Astrocyte of the cerebellum (primary cell): ENCODE results near the gene PLEKHA8.

Experiments
- DNase-seq: peaks from one replicate; pipeline ENCODE4 v3.0.0-alpha.2; 2011; ENCODE audit warnings: low read depth
- H3K4me3 ChIP-seq: 2 replicates; pipeline ENCODE4 v1.5.1; 2011; ENCODE audit warnings: mild to moderate bottlenecking, low read depth, low read length, moderate library complexity
- CTCF ChIP-seq: IDR thresholded peaks from 2 replicates; pipeline ENCODE4 v1.5.1; 2012; ENCODE audit warnings: low read length, low read depth, moderate library complexity, mild to moderate bottlenecking; ENCODE audit errors: missing control alignments
- in situ Hi-C: cut with HindIII; loops from 2 replicates; pipeline ENCODE4 v1.10.0; 2017; ENCODE audit warnings: low sequenced_read_pairs

The PLEKHA8 gene

DNA sequence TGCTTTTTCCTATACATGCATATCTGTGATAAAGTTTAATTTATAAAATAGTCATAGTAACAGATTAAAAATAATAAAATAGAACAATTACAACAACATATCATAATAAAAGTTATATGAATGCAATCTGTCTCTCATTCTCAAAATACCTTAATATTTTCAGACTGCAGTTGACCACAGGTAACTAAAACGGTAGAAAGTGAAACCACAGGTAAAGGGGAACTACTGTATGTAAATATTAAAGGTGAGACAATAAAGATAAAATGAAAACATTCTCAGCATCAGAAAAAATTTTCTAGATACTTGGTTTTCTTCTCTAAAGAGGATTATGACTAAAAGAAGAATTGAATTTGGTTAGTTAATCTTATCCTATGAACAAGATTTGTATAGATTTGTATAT, 7.7 kb upstream of the PLEKHA8 start:
- TF ChIP-seq CTCF = no peak
- H3K4me3 ChIP-seq = no peak overlapping the region
- no peak for DNase-seq
- in situ Hi-C loops = no loop called here

- no peak for DNase-seq
- in situ Hi-C loops = no loop called here
- no peak for TF ChIP-seq CTCF
- no peak overlapping the region for H3K4me3 ChIP-seq
Measured at GRCh38 chr7:30022991-30023390, 5.2 kb upstream of the PLEKHA8 start.

DNA sequence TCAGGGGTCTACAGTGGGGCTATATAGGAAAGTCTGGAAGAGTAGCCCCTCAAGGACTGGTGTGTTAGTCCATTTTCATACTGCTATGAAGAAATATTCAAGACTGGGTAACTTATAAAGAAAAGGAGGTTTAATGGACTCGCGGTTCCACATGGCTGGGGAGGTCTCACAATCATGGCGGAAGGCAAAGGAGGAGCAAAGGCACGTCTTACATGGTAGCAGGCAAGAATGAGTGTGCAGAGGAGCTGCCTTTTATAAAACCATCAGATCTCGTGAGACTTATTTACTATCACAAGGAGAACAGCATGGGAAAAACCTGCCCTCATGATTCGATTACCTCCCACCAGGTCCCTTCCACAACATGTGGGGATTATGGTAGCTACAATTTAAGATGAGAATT, 4.7 kb upstream of the PLEKHA8 start:
- in situ Hi-C loops = no loop called here
- H3K4me3 ChIP-seq = no peak overlapping the region
- DNase-seq = no peak
- TF ChIP-seq CTCF = no peak

DNA sequence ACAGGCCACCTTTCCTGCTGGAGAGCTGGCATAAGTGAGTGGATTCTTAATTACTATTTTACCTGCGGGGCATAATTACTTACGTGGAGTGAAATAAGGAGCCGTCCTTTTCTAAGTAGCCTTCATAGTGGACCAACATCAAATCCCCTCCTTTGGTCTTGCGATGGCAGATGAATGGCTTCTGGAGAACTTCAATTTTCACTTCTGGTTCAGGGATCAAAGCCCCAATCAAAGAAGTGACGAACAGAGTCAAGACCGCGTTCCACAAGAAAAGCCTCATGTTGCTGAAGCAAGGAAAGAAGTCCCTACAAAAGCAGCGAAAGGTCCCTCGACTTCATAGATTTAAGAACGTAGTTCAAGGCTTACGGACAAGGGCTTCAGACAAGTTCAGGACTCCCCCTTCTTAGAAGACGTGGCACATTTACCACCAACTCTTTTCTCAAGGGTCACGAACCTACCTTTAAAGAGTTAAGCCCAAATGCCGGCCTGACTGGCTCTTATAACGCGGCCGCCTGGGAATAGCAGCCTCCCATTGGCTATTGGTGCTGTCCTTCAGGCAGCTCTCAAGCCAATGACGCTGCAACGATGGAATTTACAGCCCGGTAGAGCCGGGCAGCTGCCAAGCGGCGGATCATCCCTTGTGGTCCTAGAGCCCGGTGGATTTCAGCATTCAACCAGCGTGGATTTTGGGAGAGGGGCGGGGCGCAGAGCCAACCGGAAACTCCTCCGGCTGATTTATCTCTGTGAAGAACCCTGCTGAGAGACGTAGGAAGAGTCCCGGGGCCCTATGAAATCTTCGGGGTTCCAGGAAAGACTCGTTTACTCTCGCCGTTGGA, 1.8 kb upstream of the PLEKHA8 start, which contains the start of gene FKBP14:
Gene FKBP14, minus strand, starts transcription at position 474 of the 836 bp plus-strand sequence. Its CDS starts 194 bp downstream, at position 280.
- in situ Hi-C loops = loop anchor here (5.0 kb wide), 1 partner anchor 36 kb away; no protein-coding TSS in a partner anchor
- peak within 1 kb of the TSS; percentile 76 for H3K4me3 ChIP-seq
- peak; percentile 99 for DNase-seq
- no peak for TF ChIP-seq CTCF

- TF ChIP-seq CTCF = no peak
- in situ Hi-C loops = loop anchor here (5.0 kb wide), 1 partner anchor 35 kb away; no protein-coding TSS in a partner anchor
- peak overlapping the region; percentile 76 for H3K4me3 ChIP-seq
- DNase-seq = peak; percentile 28
Measured at GRCh38 chr7:30027065-30027456, 1.2 kb upstream of the PLEKHA8 start.

GRCh38 chr7:30027740-30028215, 434 bp upstream of the PLEKHA8 start:
- DNase-seq = no peak
- in situ Hi-C loops = loop anchor here (5.0 kb wide), 1 partner anchor 35 kb away; no protein-coding TSS in a partner anchor
- peak overlapping the region; percentile 77 for H3K4me3 ChIP-seq
- no peak for TF ChIP-seq CTCF
